Esophagus squamous epithelium (tissue), 4 donors: ENCODE data around the gene STON2.

Source experiments
- CTCF ChIP-seq, 6 experiments: fragments of 450-650 bp in 4 of 6; fragments of 200-600 bp in 2 of 6; sonication (generic) in 2 of 6; IDR thresholded peaks; one replicate each; pipeline ENCODE4 v1.5.1; 2016 to 2019; ENCODE audit warnings: antibody characterized with exemption in 6 of 6, mild to moderate bottlenecking in 4 of 6, moderate library complexity in 4 of 6
- POLR2A ChIP-seq, 4 donors: fragments of 450-650 bp; IDR thresholded peaks; one replicate each; pipeline ENCODE4 v1.6.1; 2017; ENCODE audit warnings: antibody characterized with exemption in 4 of 4, mild to moderate bottlenecking in 4 of 4, moderate library complexity in 3 of 4

GRCh38 chr14:81415781-81416180 lies 15.7 kb upstream of the STON2 start:
- TF ChIP-seq POLR2A (IDR thresholded peaks at IDR 0.05) (no peak), CTCF (IDR thresholded peaks at IDR 0.05) (no peak)
